Astrocyte (in vitro differentiated cells and primary cell): ENCODE measurements around the gene ANKRD29.

Experiments used
- CTCF ChIP-seq: IDR thresholded peaks from 2 replicates; pipeline ENCODE4 v1.5.1; 2011; ENCODE audit warnings: low read depth, mild to moderate bottlenecking, inconsistent platforms, low read length, moderate library complexity; ENCODE audit not compliant: insufficient read depth
- EZH2 ChIP-seq: IDR thresholded peaks from 2 replicates; pipeline ENCODE4 v1.6.1; 2012; ENCODE audit warnings: mild to moderate bottlenecking, low read length, inconsistent platforms; ENCODE audit not compliant: insufficient read depth

- no peak for TF ChIP-seq CTCF
- no peak for TF ChIP-seq EZH2
Measured at GRCh38 chr18:23701017-23701416, 38.3 kb upstream of the ANKRD29 start.
